ENCODE results near the gene TMEM121.

Gene TMEM121

GRCh38 chr14:105497671-105498429 lies 28.5 kb upstream of the TMEM121 start:
- DNase-seq (ENCODE audit: low spot score), result no peak

GRCh38 chr14:105498430-105499255 lies 27.7 kb upstream of the TMEM121 start:
- DNase-seq (ENCODE audit: low spot score), result no peak

GRCh38 chr14:105499256-105500035 lies 26.9 kb upstream of the TMEM121 start:
- DNase-seq (ENCODE audit: low spot score), result no peak

DNA sequence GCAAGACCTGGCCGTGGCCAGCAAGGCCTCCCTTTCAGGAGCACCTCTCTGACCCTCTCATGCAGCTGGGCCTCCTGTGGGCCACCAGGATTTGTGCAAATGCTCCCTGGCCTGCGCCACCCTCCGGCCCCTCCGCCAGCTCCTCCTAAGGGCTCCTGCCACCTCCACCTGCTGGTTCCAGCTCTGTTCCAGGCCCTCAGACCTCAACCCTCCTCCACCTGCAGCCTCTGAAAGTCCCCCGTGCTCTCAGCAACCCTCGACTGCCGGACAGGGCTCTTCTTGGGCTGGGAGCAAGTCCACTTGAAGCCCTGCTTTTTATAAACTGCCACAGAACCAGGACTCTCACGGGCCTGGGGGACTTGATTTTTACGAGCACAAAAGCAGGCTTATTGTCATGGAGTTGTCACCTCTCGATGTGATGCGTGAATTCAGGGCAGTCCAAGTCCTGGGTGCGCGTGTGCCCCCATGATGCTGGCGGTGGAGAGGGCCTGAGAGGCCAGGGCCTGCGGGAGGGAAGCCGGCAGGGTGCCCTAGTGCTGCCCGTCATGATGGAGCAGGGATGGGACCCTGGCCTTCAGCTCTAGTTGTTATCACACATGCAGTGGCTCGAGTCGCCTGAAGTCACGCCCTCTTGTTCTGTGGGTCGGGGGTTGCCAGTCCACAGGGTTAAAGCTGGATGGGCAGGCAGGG lies 26.2 kb upstream of the TMEM121 start:
- DNase-seq (ENCODE audit: low spot score), result no peak

- DNase-seq (ENCODE audit: low spot score), result no peak
Observed at GRCh38 chr14:105500726-105501101, 25.7 kb upstream of the TMEM121 start.

DNA sequence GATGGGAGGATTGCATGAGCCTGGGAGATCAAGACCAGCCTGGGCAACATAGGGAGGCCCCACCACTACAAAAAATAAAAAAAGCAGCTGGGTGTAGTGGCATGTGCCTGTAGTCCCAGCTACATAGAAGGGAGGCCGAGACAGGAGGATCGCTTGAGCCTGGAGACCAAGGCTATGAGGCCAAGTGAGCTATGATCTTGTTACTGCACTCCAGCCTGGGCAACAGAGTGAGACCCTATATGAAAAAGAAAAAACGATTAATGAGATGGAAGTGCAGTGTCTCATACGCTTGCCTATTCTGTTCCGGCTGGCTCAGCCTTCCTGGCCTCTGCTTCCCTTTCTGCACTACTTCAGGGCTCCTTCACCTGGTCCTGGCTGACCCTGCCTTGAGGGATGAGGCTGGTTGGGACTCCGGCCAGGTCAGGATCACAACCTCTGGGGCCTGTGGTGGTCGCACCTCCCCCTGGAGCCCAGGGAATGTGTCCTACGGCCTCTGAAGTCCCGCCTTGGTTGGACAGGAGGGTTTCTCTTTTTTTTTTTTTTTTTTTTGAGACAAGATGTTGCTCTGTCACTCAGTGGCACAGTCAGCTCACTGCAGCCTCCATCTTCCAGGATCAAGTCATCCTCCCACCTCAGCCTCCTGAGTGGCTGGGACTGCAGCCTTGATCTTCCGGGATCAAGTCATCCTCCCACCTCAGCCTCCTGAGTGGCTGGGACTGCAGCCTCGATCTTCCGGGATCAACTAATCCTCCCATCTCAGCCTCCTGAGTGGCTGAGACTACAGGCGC lies 24.7 kb upstream of the TMEM121 start:
- DNase-seq (ENCODE audit: low spot score), result no peak

DNA sequence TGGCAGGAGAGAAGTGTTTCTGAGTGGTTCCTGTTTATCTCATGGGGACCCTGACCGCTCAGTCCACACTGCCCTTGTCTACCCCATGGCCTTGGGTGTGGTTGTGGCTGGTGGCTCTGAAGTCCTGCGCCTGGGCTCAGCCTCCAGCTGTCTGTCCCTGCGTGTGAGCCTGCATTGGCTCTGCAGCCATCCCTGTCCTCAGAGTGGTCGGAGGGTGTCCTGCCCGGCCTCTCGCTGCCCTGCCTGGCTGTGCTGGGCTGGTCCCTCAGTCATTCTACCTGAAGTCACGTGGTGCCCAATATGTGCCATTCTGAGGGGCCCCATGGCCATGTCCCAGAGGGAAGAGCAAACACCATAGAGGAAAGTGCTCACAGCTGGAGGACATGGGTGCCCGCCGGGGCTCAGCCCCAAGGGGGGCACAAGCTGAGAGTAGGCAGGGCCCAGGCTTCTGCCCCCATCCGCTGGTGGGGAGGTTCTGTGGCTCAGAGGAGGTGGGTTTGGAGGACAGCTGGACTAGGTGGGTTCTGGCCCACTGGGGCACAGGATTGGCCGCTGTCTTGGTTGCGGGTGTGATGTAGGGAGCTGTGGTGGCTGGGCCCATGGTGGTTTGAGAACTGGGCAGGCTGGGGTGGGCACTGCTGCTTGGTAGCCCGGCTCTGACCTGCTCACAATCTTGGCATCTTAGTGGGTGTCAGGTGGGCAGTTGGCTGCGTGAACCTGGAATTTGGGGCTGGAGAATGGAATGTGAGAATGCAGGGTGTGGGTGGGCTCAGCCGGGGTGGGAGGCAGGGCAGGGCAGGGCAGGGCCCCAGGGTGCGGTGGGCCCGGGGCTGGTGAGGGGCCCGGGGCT lies 23.7 kb upstream of the TMEM121 start:
- no peak for DNase-seq (ENCODE audit: low spot score)

GRCh38 chr14:105503296-105503640 lies 23.1 kb upstream of the TMEM121 start:
- DNase-seq (ENCODE audit: low spot score), result no peak

- no peak for DNase-seq (ENCODE audit: low spot score)
Observed at GRCh38 chr14:105503935-105504692, 22.3 kb upstream of the TMEM121 start.

DNA sequence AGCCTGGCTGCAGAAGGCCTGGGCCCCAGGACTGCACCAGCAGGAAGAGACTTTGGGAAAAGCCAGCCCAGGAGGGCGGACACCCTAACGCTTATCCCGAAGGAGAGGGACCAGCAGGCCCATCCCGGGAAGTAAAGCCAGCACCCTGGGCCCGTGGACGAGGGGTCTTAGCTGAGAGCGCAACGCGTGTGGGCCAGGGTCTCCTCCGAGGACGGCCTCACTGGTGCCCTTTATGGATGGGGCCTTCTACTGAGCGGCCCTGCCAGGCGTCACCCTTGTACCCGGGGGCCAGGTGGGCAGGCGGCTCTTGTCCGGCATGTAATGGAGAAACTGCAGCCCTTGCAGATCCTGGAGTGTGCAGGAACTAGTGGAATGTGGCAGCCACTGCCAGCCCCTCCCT lies 21.3 kb upstream of the TMEM121 start:
- no peak for DNase-seq (ENCODE audit: low spot score)

- DNase-seq (ENCODE audit: low spot score), result no peak
Observed at GRCh38 chr14:105507247-105507646, 19.1 kb upstream of the TMEM121 start.

DNA sequence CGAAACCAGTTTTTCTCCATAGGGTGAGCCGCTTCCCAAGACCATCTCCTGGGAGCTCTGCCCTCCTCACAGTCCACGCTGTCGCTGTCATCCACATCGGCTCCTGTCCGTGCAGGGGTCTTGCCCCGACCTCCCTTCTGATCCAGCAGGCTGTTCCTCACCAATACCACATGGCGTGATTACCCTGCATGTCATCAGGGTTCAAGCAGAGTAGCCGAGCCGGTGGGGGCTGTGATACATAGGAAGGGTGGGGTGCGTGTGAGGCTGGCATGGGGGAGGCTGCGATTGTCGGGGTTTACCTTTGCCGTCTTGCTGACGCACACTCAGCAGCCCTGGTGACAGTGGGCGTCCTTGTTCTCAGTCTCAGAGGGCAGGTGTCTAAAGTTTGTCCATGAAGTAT lies 18.3 kb upstream of the TMEM121 start:
- DNase-seq (ENCODE audit: low spot score), result no peak

GRCh38 chr14:105508601-105509000 lies 17.8 kb upstream of the TMEM121 start:
- DNase-seq (ENCODE audit: low spot score), result no peak

DNA sequence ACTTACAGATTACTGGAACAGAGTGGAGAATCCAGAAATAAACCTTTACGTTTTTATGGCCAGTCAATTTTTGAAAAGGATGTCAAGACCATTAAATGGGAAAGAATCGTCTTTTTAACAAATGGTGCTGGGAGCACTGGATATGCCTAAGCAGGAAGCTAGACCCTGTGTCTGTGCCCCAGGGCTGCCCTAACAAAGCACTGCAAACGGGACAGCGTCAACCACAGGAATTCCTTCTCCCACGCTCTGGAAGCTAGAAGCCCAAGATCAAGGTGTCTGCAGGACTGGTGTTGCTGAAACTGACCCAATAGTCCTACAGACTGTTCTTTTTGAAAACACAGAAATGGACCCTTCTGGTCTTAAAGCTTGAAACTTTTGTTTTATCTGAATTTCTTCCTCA lies 9.3 kb upstream of the TMEM121 start:
- DNase-seq (ENCODE audit: low spot score), result no peak

DNA sequence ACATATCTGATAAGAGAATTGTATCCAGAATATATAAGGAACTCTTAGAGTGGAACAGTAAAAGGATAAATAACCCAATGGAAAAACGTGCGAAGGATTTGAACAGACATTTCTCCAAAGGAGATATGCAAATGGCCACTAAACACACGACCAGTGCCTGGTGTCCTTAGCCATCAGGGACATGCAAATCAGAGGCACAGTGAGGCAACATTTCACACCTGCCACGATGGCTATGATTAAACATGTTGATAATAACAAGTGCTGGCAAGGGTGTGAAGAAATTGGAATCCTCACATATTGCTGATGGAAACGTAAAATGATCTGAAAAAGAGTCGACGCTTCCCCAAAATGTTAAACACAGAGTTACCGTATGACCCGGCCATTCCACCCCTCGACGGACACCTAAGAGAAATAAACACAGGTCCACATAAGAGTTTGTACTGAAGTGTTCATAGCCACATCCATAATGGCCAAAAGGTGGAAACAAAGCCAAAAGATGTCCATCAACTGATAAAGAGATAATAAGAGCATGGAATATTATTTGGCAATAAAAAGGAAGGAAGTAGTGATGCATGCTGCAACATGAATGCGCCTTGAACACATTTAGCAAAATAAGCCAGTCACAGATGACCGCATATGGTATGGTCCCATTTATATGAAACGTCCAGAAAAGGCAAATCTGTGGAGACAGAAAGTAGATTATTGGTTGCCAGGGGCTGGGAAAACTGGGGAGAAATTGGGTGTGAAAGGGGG lies 6.3 kb upstream of the TMEM121 start:
- no peak for DNase-seq (ENCODE audit: low spot score)

DNA sequence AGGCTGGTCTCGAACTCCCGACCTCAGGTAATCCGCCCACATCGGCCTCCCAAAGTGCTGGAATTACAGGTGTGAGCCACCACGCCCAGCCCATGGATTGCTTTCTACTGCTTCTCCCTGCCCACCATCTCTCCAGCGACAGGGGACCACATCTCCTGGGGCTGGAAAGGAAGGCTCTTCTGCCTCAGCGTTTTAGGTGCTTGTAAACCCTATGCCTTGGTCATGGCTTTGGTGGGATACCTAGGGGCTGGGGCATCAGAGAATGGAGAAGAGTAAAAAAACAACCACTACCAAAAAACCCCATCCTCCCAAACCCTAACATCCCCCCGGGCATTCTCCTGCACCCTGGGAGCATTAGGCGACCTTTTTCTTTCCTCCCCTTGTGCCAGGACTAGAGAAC lies 1.1 kb upstream of the TMEM121 start:
- DNase-seq (ENCODE audit: low spot score), result no peak

DNA sequence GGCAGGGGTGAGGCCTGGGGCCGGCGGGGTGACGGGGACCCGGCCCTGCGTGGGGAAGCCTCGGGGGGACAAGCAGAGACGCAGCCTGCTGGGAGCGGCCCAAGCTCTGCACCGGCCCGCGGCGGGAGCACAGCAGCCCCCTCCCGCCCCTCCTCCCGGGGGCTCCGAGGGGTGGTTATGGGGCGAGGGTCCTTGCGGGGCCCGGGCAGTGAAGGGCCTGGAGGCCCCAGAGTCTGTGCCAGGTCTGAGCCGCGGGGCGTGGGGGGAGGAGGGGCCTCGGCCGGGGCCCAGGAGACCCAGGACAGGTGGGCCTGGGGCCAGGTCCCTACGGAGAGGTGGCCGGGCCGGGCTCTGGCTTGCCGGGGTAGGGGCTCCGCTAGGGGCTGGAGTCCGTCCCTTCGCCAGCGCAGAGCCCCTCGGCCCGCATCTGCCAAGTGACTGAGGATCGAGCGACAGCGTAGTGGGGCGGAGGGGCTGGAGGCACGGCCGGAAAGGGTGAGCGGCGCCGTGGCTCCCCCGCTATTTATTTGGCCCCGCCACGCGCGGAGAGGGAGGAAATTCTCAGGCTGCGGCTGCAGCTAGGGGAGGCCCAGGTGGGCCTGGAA lies 495 bp downstream of the TMEM121 start:
- DNase-seq (ENCODE audit: low spot score), result no peak

- no peak for DNase-seq (ENCODE audit: low spot score)
Observed at GRCh38 chr14:105527381-105527825, 1.0 kb downstream of the TMEM121 start.

Data from SK-N-DZ (cell line).